ENCODE results near the gene FMN2.

Gene FMN2

GRCh38 chr1:240074422-240074821 lies 17.3 kb upstream of the FMN2 start:
- no peak for TF ChIP-seq TAF1 (IDR thresholded peaks at IDR 0.05; ENCODE audit: borderline replicate concordance, insufficient read depth, low read length)
- no peak for TF ChIP-seq SIN3A (IDR thresholded peaks at IDR 0.05; ENCODE audit: borderline replicate concordance, insufficient read depth, low read length)
- TF ChIP-seq POLR2AphosphoS5 (IDR thresholded peaks at IDR 0.05; ENCODE audit: low read depth, low read length): no peak

GRCh38 chr1:240074908-240075307 lies 16.8 kb upstream of the FMN2 start:
- no peak for TF ChIP-seq TAF1 (IDR thresholded peaks at IDR 0.05; ENCODE audit: borderline replicate concordance, insufficient read depth, low read length)
- no peak for TF ChIP-seq POLR2AphosphoS5 (IDR thresholded peaks at IDR 0.05; ENCODE audit: low read depth, low read length)
- no peak for TF ChIP-seq SIN3A (IDR thresholded peaks at IDR 0.05; ENCODE audit: borderline replicate concordance, insufficient read depth, low read length)
- TF ChIP-seq REST (IDR thresholded peaks at IDR 0.05; ENCODE audit: insufficient read depth in 1 of 2, low read depth in 2 of 2, low read length in 2 of 2): no peak
- TF ChIP-seq FOXP2 (optimal IDR thresholded peaks at IDR 0.05; ENCODE audit: borderline replicate concordance, extremely low read depth, extremely low read length, insufficient read depth): no peak

GRCh38 chr1:240084337-240084736 lies 7.3 kb upstream of the FMN2 start:
- TF ChIP-seq TAF1 (IDR thresholded peaks at IDR 0.05; ENCODE audit: borderline replicate concordance, insufficient read depth, low read length) (no peak), FOXP2 (optimal IDR thresholded peaks at IDR 0.05; ENCODE audit: borderline replicate concordance, extremely low read depth, extremely low read length, insufficient read depth) (no peak), SIN3A (IDR thresholded peaks at IDR 0.05; ENCODE audit: borderline replicate concordance, insufficient read depth, low read length) (no peak), REST (IDR thresholded peaks at IDR 0.05; ENCODE audit: insufficient read depth in 1 of 2, low read depth in 2 of 2, low read length in 2 of 2) (no peak), POLR2AphosphoS5 (IDR thresholded peaks at IDR 0.05; ENCODE audit: low read depth, low read length) (no peak)

- TF ChIP-seq FOXP2 (optimal IDR thresholded peaks at IDR 0.05; ENCODE audit: borderline replicate concordance, extremely low read depth, extremely low read length, insufficient read depth): no peak
- no peak for TF ChIP-seq SIN3A (IDR thresholded peaks at IDR 0.05; ENCODE audit: borderline replicate concordance, insufficient read depth, low read length)
- no peak for TF ChIP-seq POLR2AphosphoS5 (IDR thresholded peaks at IDR 0.05; ENCODE audit: low read depth, low read length)
- TF ChIP-seq TAF1 (IDR thresholded peaks at IDR 0.05; ENCODE audit: borderline replicate concordance, insufficient read depth, low read length): no peak
- TF ChIP-seq REST (IDR thresholded peaks at IDR 0.05; ENCODE audit: insufficient read depth in 1 of 2, low read depth in 2 of 2, low read length in 2 of 2): no peak
Measured at GRCh38 chr1:240084749-240085148, 6.9 kb upstream of the FMN2 start.

GRCh38 chr1:240086726-240087125 lies 5.0 kb upstream of the FMN2 start:
- TF ChIP-seq TAF1 (IDR thresholded peaks at IDR 0.05; ENCODE audit: borderline replicate concordance, insufficient read depth, low read length): no peak
- no peak for TF ChIP-seq REST (IDR thresholded peaks at IDR 0.05; ENCODE audit: insufficient read depth in 1 of 2, low read depth in 2 of 2, low read length in 2 of 2)
- TF ChIP-seq POLR2AphosphoS5 (IDR thresholded peaks at IDR 0.05; ENCODE audit: low read depth, low read length): no peak
- TF ChIP-seq FOXP2 (optimal IDR thresholded peaks at IDR 0.05; ENCODE audit: borderline replicate concordance, extremely low read depth, extremely low read length, insufficient read depth): no peak
- no peak for TF ChIP-seq SIN3A (IDR thresholded peaks at IDR 0.05; ENCODE audit: borderline replicate concordance, insufficient read depth, low read length)

Data from PFSK-1 (cell line).